ENCODE measurements around the gene NCSTN. TPM values are rescaled to one million over a fixed set of nuclear protein-coding genes. Genes with fewer than 3 reads are reported as not detected.

Gene NCSTN
- total RNA-seq, 1 experiment from 2014 or later: 89.5 TPM

GRCh38 chr1:160371756-160372155, 28.6 kb downstream of the NCSTN start:
- no peak overlapping the region for H3K4me3 Mint-ChIP-seq (ENCODE audit: unreplicated experiment)
- no peak overlapping the region for H3K27ac Mint-ChIP-seq (ENCODE audit: unreplicated experiment)
- H3K4me3 ChIP-seq (ENCODE audit: low read depth, low read length): no peak overlapping the region
- no peaks in the 10 kb centered on the region for H3K27me3 ChIP-seq (replicated peaks; ENCODE audit: control insufficient read depth, insufficient read depth, low read length)
- H3K27me3 Mint-ChIP-seq (ENCODE audit: insufficient read depth, unreplicated experiment): peaks cover 8% of the 10 kb centered on the region
- TF ChIP-seq, protein P1, sequence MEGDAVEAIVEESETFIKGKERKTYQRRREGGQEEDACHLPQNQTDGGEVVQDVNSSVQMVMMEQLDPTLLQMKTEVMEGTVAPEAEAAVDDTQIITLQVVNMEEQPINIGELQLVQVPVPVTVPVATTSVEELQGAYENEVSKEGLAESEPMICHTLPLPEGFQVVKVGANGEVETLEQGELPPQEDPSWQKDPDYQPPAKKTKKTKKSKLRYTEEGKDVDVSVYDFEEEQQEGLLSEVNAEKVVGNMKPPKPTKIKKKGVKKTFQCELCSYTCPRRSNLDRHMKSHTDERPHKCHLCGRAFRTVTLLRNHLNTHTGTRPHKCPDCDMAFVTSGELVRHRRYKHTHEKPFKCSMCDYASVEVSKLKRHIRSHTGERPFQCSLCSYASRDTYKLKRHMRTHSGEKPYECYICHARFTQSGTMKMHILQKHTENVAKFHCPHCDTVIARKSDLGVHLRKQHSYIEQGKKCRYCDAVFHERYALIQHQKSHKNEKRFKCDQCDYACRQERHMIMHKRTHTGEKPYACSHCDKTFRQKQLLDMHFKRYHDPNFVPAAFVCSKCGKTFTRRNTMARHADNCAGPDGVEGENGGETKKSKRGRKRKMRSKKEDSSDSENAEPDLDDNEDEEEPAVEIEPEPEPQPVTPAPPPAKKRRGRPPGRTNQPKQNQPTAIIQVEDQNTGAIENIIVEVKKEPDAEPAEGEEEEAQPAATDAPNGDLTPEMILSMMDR (IDR thresholded peaks at IDR 0.05; ENCODE audit: insufficient read depth in 1 of 2, low read depth in 1 of 2, low read length in 1 of 2, severe bottlenecking in 1 of 2, unreplicated experiment in 1 of 2): no peak
- H3K36me3 Mint-ChIP-seq (ENCODE audit: insufficient read depth, unreplicated experiment): no peaks in the 10 kb centered on the region
- DNase-seq: no peak
- POLR2A ChIA-PET: no interaction called here
- no TSS peak for BruUV-seq (replicated peaks)
- CTCF ChIA-PET: no interaction called here
- no peaks in the 10 kb centered on the region for H3K36me3 ChIP-seq (ENCODE audit: control insufficient read depth, insufficient read depth, low read length)
- peaks cover 13% of the 10 kb centered on the region for H3K4me1 Mint-ChIP-seq (ENCODE audit: low read depth, unreplicated experiment)
- no peaks in the 10 kb centered on the region for H3K4me1 ChIP-seq
- H3K9me3 Mint-ChIP-seq (ENCODE audit: unreplicated experiment): no peaks in the 10 kb centered on the region
- intact Hi-C loops (cut with micrococcal nuclease; ENCODE audit: unreplicated experiment): loop anchor here (10.0 kb wide), 1 partner anchor 77 kb away; no protein-coding TSS in a partner anchor
- H3K9me3 ChIP-seq: no peaks in the 10 kb centered on the region

GRCh38 chr1:160373696-160374095, 30.5 kb downstream of the NCSTN start:
- BruUV-seq (replicated peaks): no TSS peak
- TF ChIP-seq, protein P1 (IDR thresholded peaks at IDR 0.05; ENCODE audit: insufficient read depth in 1 of 2, low read depth in 1 of 2, low read length in 1 of 2, severe bottlenecking in 1 of 2, unreplicated experiment in 1 of 2): no peak
- Histone ChIP-seq H3K36me3 (ENCODE audit: control insufficient read depth, insufficient read depth, low read length) (no peaks in the 10 kb centered on the region), H3K27me3 (replicated peaks; ENCODE audit: control insufficient read depth, insufficient read depth, low read length) (no peaks in the 10 kb centered on the region), H3K4me1 (no peaks in the 10 kb centered on the region), H3K9me3 (no peaks in the 10 kb centered on the region), H3K4me3 (ENCODE audit: low read depth, low read length) (no peak overlapping the region)
- Mint-ChIP-seq H3K36me3 (ENCODE audit: insufficient read depth, unreplicated experiment) (no peaks in the 10 kb centered on the region), H3K9me3 (ENCODE audit: unreplicated experiment) (no peaks in the 10 kb centered on the region), H3K4me3 (ENCODE audit: unreplicated experiment) (no peak overlapping the region), H3K27ac (ENCODE audit: unreplicated experiment) (no peak overlapping the region), H3K27me3 (ENCODE audit: insufficient read depth, unreplicated experiment) (peaks cover 5% of the 10 kb centered on the region), H3K4me1 (ENCODE audit: low read depth, unreplicated experiment) (peaks cover 13% of the 10 kb centered on the region)
- ChIA-PET CTCF (no interaction called here), POLR2A (no interaction called here)
- DNase-seq: no peak
- intact Hi-C loops (cut with micrococcal nuclease; ENCODE audit: unreplicated experiment): loop anchor here (10.0 kb wide), 1 partner anchor 79 kb away; no protein-coding TSS in a partner anchor

DNA sequence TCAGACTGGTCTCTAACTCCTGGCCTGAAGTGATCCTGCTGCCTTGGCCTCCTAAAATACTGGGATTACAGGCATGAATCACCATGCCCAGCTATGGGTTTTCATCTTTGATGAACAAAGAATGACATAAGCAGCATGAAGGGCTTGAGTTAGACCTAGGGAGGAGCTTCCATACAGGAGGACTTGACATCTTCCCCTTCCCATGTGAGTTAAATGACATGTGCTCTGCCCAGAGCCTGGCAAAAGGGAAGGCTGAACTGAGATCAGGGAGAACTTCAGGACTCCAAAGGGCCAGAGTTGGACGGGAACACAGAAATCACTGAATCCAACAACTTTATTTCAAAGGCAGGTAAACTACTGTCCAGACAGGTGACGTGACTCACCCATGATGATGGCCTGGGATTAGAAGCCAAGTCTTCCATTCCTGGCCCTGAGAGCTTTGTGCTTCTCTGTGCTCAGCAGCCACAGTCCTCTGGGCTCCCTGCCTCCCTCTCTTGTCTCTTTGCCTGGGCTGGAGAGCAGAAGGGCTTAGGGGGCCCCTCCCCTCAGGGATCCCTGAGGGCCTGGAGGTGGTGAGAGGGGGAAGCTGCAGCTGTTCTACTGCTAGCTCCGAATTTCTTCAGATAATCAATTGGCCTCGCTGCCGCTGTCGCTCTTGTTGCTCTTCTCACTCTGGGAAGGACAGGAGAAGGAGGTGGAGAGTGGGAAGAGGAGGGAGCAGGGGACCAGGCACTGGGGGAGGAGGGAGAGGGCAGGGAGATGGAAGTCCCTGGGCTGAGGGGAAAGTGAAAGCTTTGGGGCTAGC, 31.3 kb downstream of the NCSTN start:
- ChIA-PET CTCF (no interaction called here), POLR2A (no interaction called here)
- Mint-ChIP-seq H3K27me3 (ENCODE audit: insufficient read depth, unreplicated experiment) (peaks cover 7% of the 10 kb centered on the region), H3K4me1 (ENCODE audit: low read depth, unreplicated experiment) (peaks cover 13% of the 10 kb centered on the region), H3K27ac (ENCODE audit: unreplicated experiment) (no peak overlapping the region), H3K36me3 (ENCODE audit: insufficient read depth, unreplicated experiment) (no peaks in the 10 kb centered on the region), H3K4me3 (ENCODE audit: unreplicated experiment) (no peak overlapping the region), H3K9me3 (ENCODE audit: unreplicated experiment) (no peaks in the 10 kb centered on the region)
- Histone ChIP-seq H3K36me3 (ENCODE audit: control insufficient read depth, insufficient read depth, low read length) (no peaks in the 10 kb centered on the region), H3K9me3 (no peaks in the 10 kb centered on the region), H3K4me1 (no peaks in the 10 kb centered on the region), H3K4me3 (ENCODE audit: low read depth, low read length) (no peak overlapping the region), H3K27me3 (replicated peaks; ENCODE audit: control insufficient read depth, insufficient read depth, low read length) (no peaks in the 10 kb centered on the region)
- intact Hi-C loops (cut with micrococcal nuclease; ENCODE audit: unreplicated experiment): loop anchor here (10.0 kb wide), 1 partner anchor 80 kb away; no protein-coding TSS in a partner anchor
- DNase-seq: no peak
- TF ChIP-seq, protein P1 (IDR thresholded peaks at IDR 0.05; ENCODE audit: insufficient read depth in 1 of 2, low read depth in 1 of 2, low read length in 1 of 2, severe bottlenecking in 1 of 2, unreplicated experiment in 1 of 2): no peak
- no TSS peak for BruUV-seq (replicated peaks)
